Non-pigmented ciliary epithelial cell (primary cell): ENCODE measurements around the gene PCDHGC4.

Experiments used
- DNase-seq: peaks from one replicate; pipeline ENCODE4 v3.0.0-alpha.2; 2010; ENCODE audit warnings: low read depth

Gene PCDHGC4

GRCh38 chr5:141512390-141512910, 27.6 kb downstream of the PCDHGC4 start:
- DNase-seq, result no peak

DNA sequence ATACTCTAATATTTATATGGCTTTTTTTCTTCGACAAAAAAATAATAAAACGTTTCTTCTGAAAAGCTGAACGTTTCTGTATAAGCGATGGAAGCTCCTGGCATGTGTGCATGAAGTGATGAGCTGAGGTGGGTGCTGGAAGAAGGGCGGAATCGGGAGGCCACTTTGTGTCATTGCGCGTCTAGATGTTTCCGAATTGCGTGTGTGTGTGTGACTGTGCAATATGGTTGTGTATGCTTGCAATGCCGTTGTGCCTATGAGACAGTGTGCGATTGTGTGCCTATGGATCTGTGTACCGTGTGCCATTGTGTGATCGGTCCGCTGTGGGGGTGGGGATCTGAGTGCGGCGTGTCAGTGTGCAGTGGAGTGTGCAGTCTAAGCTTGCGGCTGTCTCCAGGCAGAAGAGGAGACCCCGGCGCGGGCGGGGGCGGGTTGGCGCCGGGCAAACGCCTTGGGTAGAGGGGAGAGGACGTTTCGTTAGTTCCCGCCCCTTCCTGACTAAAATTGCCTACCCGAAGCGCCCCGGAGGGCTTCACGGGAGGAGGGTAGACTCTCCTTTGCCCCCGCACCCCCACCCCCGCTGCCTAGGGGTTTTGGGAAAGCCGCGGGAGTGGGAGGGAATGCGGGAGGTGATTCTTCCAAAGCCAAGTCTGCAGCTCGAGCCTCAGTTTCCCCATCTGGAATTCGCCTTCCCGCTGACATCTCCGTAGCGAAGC, 28.2 kb downstream of the PCDHGC4 start:
- DNase-seq, result no peak

GRCh38 chr5:141513627-141514329, 28.9 kb downstream of the PCDHGC4 start:
- no peak for DNase-seq

DNA sequence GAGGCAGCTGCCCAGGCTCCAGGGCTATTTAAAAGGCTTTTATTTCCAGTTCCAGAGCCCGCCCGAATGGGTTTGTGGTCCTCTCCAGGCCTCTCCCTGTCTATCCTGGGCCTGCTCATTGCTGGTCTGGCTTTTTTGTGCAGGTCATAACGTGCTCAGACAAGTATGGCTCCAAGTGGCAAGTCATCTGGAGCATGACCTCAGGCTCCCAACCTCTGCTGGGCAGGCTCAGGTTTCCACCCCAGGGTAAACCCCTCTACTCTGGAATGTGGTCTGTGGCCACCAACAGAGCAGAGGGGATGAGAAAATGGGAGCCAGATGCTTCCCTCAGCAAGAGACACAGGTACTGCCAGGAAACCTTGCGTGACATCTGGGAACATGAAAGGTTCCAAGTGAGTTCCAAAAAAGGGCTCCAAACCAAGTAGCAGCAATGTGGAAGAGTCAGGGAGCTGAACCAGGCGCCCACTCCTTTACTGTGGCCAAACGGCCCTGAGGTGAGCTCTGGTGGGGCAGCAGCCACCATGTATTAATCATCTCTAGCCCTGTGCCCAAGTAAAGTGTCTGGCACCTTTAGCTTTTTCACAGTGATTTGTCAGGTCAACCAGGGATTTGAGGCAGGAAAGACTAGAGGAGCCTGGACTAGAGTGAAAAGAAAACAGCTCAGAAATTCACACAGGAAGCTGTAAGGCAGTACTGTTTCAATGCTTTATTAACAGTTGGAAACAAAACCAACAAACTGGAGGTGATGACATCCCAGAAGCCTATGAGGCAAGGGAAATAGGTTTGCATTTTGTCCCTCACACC, 29.7 kb downstream of the PCDHGC4 start:
- no peak for DNase-seq

GRCh38 chr5:141515141-141515540, 30.3 kb downstream of the PCDHGC4 start:
- DNase-seq, result no peak

- DNase-seq, result no peak
Measured at GRCh38 chr5:141515946-141516671, 31.3 kb downstream of the PCDHGC4 start.

GRCh38 chr5:141516672-141517025, 31.8 kb downstream of the PCDHGC4 start:
- no peak for DNase-seq

- no peak for DNase-seq
Measured at GRCh38 chr5:141517312-141517711, 32.5 kb downstream of the PCDHGC4 start.

DNA sequence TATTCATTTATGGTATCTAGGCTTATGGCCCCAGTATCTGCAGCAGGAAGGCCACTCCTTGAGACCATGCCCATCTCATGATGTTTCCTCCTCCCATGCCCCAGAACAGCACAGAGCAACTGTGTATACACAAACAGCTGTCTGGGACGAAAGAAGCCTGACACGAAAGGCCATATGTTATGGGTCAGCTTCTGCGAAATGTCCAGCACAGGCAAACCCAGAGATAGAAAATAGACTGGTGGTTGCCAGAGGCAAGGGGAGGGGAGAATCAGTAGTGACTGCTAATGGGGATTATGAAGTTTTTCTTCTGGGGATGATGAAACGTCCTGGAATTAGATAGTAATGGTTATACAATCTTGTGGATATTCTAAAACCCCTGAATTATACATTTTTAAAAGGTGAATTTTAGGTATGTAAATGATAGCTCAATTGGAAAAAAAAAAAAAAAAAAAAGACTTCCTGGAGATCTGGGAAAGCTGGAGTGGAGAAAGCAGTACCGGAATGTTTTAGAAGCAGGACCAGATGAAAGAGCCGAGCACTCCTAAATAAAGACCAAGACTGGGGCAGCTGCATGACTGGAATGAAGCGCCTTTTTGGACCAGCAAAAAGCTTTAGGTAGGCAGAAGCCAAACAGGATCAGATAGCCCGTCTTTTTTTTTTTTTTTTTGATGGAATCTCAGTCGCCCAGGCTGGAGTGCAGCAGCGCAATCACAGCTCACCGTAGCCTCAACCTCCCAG, 33.2 kb downstream of the PCDHGC4 start:
- no peak for DNase-seq

GRCh38 chr5:141518618-141519015, 33.8 kb downstream of the PCDHGC4 start:
- no peak for DNase-seq

DNA sequence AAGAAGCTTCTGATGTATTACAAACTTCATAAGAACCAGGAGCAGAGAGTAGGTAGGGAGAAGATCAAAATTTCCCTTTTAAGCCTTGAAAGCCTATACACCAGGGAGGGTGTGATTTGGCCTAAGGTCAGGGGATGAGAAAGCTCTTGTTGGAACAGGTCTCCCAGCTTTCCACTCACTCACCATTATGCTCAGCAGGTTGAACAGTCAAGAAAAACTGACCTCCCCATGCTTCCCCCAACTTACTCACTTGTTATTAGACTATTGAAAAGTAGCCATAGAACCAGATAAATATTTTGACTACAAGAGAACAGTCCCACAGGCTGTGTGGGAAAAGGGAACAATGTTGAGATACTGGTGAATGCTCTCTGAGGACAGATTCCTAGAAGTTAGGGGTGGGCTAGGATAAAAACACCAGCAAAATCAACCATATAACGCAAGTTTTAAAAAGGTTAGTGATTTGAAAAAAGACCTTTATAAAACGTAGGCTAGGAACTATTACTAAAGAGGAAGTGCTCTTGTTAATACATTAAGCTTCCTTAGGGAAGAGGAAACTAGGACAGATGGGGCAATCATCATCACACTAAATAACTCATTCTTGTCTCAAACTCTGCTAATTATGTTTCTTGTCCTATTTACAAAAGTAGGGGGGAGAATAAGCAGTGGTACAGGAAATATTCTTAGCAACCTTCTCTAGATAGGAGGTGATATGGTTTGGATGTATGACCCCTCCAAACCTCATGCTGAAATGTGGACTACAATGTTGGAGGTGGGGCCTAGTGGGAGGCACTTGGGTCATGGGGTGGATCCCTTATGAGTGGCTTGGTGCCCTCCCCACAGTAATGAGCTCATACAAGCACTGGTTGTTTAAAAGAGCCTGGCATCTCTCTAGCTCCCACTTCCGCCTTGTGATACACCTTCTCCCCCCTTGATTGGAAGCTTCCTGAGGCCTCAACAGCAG, 35.1 kb downstream of the PCDHGC4 start:
- no peak for DNase-seq

- peak; percentile 98 for DNase-seq
Measured at GRCh38 chr5:141521244-141521781, 36.5 kb downstream of the PCDHGC4 start.

DNA sequence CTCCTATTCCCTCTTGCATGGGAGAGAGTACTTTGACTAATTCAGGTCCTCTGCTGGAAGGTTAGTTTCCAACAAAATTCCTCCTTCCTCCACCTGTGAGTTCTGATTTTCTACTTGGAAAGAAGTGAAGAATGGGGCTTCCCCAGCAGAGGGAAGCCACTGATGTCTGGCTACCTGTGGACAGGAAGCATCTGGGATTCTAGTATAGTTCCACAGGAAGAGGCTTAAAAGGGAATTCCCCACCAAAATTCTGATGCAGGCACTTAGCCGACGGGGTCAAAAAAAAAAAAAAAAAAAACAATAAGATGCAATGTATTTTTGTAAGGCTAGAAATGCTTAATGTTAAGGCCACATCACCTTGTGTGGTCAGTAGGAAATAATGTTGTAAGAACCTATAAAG, 37.5 kb downstream of the PCDHGC4 start:
- no peak for DNase-seq

DNA sequence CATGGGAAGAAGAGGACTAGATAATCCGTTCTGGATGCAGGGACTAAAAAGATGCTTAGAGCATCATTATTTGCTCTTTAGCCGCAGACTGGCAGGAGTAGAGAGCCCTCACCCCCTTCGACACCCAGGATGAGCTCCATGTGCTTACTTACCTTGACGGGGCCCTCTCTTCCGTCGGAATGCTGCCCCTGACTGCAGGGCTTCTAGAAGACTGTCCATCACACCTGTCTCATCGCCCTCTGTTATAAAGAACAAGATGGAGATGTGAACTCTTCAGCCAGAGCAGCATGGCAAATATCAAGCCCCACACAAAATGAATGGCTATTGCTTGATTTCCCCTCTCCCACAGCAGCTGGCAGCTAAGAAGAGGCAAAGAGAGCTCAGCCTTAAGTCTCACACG, 39.2 kb downstream of the PCDHGC4 start:
- DNase-seq, result no peak

GRCh38 chr5:141524604-141525597, 40.1 kb downstream of the PCDHGC4 start:
- DNase-seq, result peak; percentile 89

- no peak for DNase-seq
Measured at GRCh38 chr5:141525653-141526052, 40.8 kb downstream of the PCDHGC4 start.

- DNase-seq, result no peak
Measured at GRCh38 chr5:141527426-141527825, 42.6 kb downstream of the PCDHGC4 start.

DNA sequence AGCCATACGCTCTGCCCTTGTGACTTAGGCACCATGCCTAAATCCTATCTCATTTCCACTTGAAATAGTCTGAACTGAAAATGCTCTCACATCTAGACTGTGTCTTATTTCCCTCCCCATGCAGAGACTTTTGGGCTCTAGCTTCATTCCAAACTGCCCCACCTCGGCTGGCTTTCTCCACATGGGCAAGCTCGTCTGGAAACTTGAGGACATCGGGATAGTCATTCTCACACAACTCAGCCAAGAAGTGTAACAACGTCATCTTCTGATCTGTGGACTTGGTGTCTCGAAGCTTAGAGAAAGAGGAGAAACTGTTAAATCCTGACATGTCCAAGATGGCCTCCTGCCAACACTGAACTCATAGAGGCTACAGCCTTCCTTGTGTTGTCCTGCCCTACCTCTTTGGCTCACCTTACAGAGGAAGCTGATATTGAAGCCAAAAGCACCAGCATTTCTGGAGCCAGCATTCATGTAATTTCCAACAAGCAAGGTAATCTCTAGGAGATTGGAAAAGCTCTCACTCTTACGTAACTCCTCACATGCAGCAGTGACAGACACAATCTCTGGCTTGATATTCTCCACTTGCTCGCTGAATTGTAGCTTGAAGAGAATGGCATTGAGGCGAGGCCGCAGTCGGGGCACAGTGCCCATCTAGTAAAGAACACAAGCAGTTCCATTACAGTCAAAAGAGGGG, 43.6 kb downstream of the PCDHGC4 start:
- DNase-seq, result no peak
